HepG2 (cell line): Measurements from ENCODE around the gene ITGB3. TPM values are rescaled to one million over a fixed set of nuclear protein-coding genes. Genes with fewer than 3 reads are reported as not detected.

Experiments
- ATAC-seq: fragments of 200-7000 bp; cut with Tn5 transposase; 3 replicates; pipeline ENCODE4 v1.9.1; 2020; ENCODE audit warnings: mild to moderate bottlenecking, moderate library complexity
- BruUV-seq: library from RNA; stranded (reverse); fragments of 400-500 nt; replicated peaks from 2 replicates; lab custom pipeline; 2021; lab: Mats Ljungman, UMichigan
- CTCF ChIA-PET: fragments of 300-600 bp; formaldehyde crosslinking; extraction: SDS; loops from one replicate; lab custom pipeline; 2021; ENCODE audit warnings: low total read pairs, inconsistent platforms, low intra/inter-chr PET ratio; lab: Yijun Ruan, JAX
- POLR2A ChIA-PET: fragments of 350-600 bp; sonication (Branson Sonifier 250); formaldehyde crosslinking; loops from one replicate; lab custom pipeline; 2020; ENCODE audit warnings: antibody characterized with exemption, inconsistent platforms; lab: Yijun Ruan, JAX
- DNase-seq: peaks from one replicate; pipeline ENCODE4 v3.0.0-alpha.2; 2015; ENCODE audit warnings: low spot score
- FAIRE-seq: peaks from 3 replicates; lab custom pipeline; 2011; peaks lifted over from hg19 to GRCh38; lab: Jason Lieb, UNC
- H2AFZ ChIP-seq: one replicate; pipeline ENCODE4 v1.6.1; 2011; ENCODE audit warnings: low read length, inconsistent platforms
- H3K27ac ChIP-seq: fragments of 300-600 bp; 3 replicates; pipeline ENCODE4 v1.8.0; 2011; ENCODE audit warnings: mixed run types, mild to moderate bottlenecking, mixed read lengths, low read length, inconsistent platforms; ENCODE audit not compliant: insufficient read depth; ENCODE audit errors: extremely low read length
- H3K27me3 ChIP-seq, 2 experiments: fragments of 200-600 bp in 1 of 2; 2 replicates in 1 of 2; 3 replicates in 1 of 2; pipeline versions ENCODE4 v1.6.0 to v1.8.0; 2011; ENCODE audit warnings: low read length in 2 of 2, mild to moderate bottlenecking in 2 of 2, moderate library complexity in 2 of 2, inconsistent platforms in 1 of 2; ENCODE audit not compliant: insufficient read depth in 2 of 2, control insufficient read depth in 1 of 2
- H3K36me3 ChIP-seq, 2 experiments: fragments of 200-600 bp in 1 of 2; replicated peaks in 1 of 2; 2 replicates in 1 of 2; 3 replicates in 1 of 2; pipeline versions ENCODE4 v1.5.1 to v1.8.0; 2011; ENCODE audit warnings: low read length in 2 of 2, inconsistent platforms in 1 of 2; ENCODE audit not compliant: insufficient read depth in 2 of 2, control insufficient read depth in 1 of 2
- H3K4me1 ChIP-seq: 2 replicates; pipeline ENCODE4 v1.5.1; 2012; ENCODE audit warnings: low read length, inconsistent platforms; ENCODE audit not compliant: insufficient read depth
- H3K4me2 ChIP-seq: 2 replicates; pipeline ENCODE4 v1.6.0; 2011; ENCODE audit warnings: low read depth, low read length, inconsistent platforms
- H3K4me3 ChIP-seq, 3 experiments: fragments of 200-600 bp in 1 of 3; sonication (generic), shearing (Covaris generic) in 1 of 3; replicated peaks in 1 of 3; 2 replicates each; pipeline ENCODE4 v1.5.1; 2011 to 2016; ENCODE audit warnings: low read length in 3 of 3, inconsistent platforms in 2 of 3, low read depth in 2 of 3, mild to moderate bottlenecking in 2 of 3, control low read depth in 1 of 3, mixed read lengths in 1 of 3; ENCODE audit not compliant: insufficient read depth in 1 of 3
- H3K79me2 ChIP-seq: one replicate; pipeline ENCODE4 v1.6.1; 2011; ENCODE audit warnings: low read length, inconsistent platforms; ENCODE audit not compliant: insufficient read depth
- H3K9ac ChIP-seq: 2 replicates; pipeline ENCODE4 v1.6.0; 2011; ENCODE audit warnings: mild to moderate bottlenecking, low read depth, low read length, inconsistent platforms; ENCODE audit not compliant: insufficient read depth
- H3K9me3 ChIP-seq: 2 replicates; pipeline ENCODE4 v1.5.1; 2012; ENCODE audit warnings: mild to moderate bottlenecking, low read length
- H4K20me1 ChIP-seq: 2 replicates; pipeline ENCODE4 v1.6.0; 2011; ENCODE audit warnings: inconsistent platforms, mild to moderate bottlenecking, low read length, moderate library complexity; ENCODE audit not compliant: insufficient read depth
- AGO1 ChIP-seq: fragments of 200-400 bp; formaldehyde crosslinking; IDR thresholded peaks from 2 replicates; pipeline ENCODE4 v1.6.1; 2017; ENCODE audit warnings: mild to moderate bottlenecking, low read depth, low read length, moderate library complexity; ENCODE audit not compliant: poor library complexity, severe bottlenecking
- CENPBD1 ChIP-seq: sonication (generic); formaldehyde crosslinking; IDR thresholded peaks from 2 replicates; pipeline ENCODE4 v1.8.0; 2022; ENCODE audit warnings: missing genetic modification reagents, low read depth, mild to moderate bottlenecking, borderline replicate concordance
- EZH2 ChIP-seq: conservative IDR thresholded peaks from 2 replicates; pipeline ENCODE4 v1.6.1; 2012; ENCODE audit warnings: mild to moderate bottlenecking, low read depth, low read length, moderate library complexity
- HNF4A ChIP-seq: sonication (generic); formaldehyde crosslinking; IDR thresholded peaks from 2 replicates; pipeline ENCODE4 v1.4.0; 2020; ENCODE audit warnings: missing genetic modification reagents
- HNRNPL ChIP-seq: fragments of 200-400 bp; formaldehyde crosslinking; IDR thresholded peaks from 2 replicates; pipeline ENCODE4 v1.6.1; 2017; ENCODE audit warnings: mild to moderate bottlenecking, low read depth, low read length
- KLF11 ChIP-seq: IDR thresholded peaks from 2 replicates; pipeline ENCODE4 v1.6.1; 2016; ENCODE audit warnings: missing compliant biosample characterization
- POLR2AphosphoS2 ChIP-seq: IDR thresholded peaks from 2 replicates; pipeline ENCODE4 v1.6.1; 2011; ENCODE audit warnings: low read depth, low read length, improper control_type of control experiment
- RAD21 ChIP-seq: fragments of 450-650 bp; formaldehyde crosslinking; IDR thresholded peaks from 2 replicates; pipeline ENCODE4 v1.5.0; 2020; ENCODE audit warnings: mild to moderate bottlenecking
- RXRA ChIP-seq: sonication (generic); formaldehyde crosslinking; IDR thresholded peaks from 2 replicates; pipeline ENCODE4 v1.5.1; 2020; ENCODE audit warnings: missing genetic modification reagents
- SRSF4 ChIP-seq: fragments of 200-400 bp; formaldehyde crosslinking; IDR thresholded peaks from one replicate; pipeline ENCODE4 v1.6.1; 2018; ENCODE audit warnings: mild to moderate bottlenecking, low read depth, low read length, moderate library complexity; ENCODE audit not compliant: poor library complexity, severe bottlenecking
- ZBTB43 ChIP-seq: sonication (generic); formaldehyde crosslinking; conservative IDR thresholded peaks from 2 replicates; pipeline ENCODE4 v1.4.0; 2020; ENCODE audit warnings: missing genetic modification reagents
- ZNF17 ChIP-seq: sonication (generic); formaldehyde crosslinking; IDR thresholded peaks from 2 replicates; pipeline ENCODE4 v1.5.0; 2020; ENCODE audit warnings: mild to moderate bottlenecking, missing genetic modification reagents
- ZNF224 ChIP-seq: sonication (generic); formaldehyde crosslinking; IDR thresholded peaks from 2 replicates; pipeline ENCODE4 v1.5.0; 2020; ENCODE audit warnings: mild to moderate bottlenecking, missing genetic modification reagents
- ZNF558 ChIP-seq: sonication (generic); formaldehyde crosslinking; IDR thresholded peaks from 2 replicates; pipeline ENCODE4 v1.9.0; 2022; ENCODE audit warnings: mild to moderate bottlenecking, missing genetic modification reagents, borderline replicate concordance
- ZNF569 ChIP-seq: sonication (generic); formaldehyde crosslinking; IDR thresholded peaks from 2 replicates; pipeline ENCODE4 v1.5.0; 2020; ENCODE audit warnings: mild to moderate bottlenecking, missing genetic modification reagents, moderate library complexity, borderline replicate concordance
- ZSCAN31 ChIP-seq: sonication (generic); formaldehyde crosslinking; IDR thresholded peaks from 2 replicates; pipeline ENCODE4 v1.5.0; 2020; ENCODE audit warnings: low read depth, mild to moderate bottlenecking, missing genetic modification reagents
- WGBS: methylation state at CpG from one replicate; pipeline ENCODE4 v1.1.6; 2017; ENCODE audit warnings: low lambda C conversion rate; 5-methylcytosine and 5-hydroxymethylcytosine counted together
- in situ Hi-C: cut with HindIII; loops from 2 replicates; pipeline ENCODE4 v1.10.0; 2017; ENCODE audit warnings: low pct_unique_long_range_greater_than_20kb; ENCODE audit not compliant: extremely low pct_ligation_motif_present
- intact Hi-C: fragments of 100-400 bp; cut with micrococcal nuclease; formaldehyde crosslinking; loops from one replicate; pipeline ENCODE4 v1.10.0; 2022; ENCODE audit not compliant: unreplicated experiment
- polyA plus RNA-seq, 8 experiments: library from polyadenylated mRNA; depleted of rRNA in 3 of 8; stranded (reverse) in 7 of 8; unstranded in 1 of 8; fragments of >200 nt; fragmentation: Illumina TruSeq in 4 of 8; extraction: Trizol in 4 of 8; gene quantifications; 2 replicates each; pipeline versions ENCODE4 v1.2.1 to v1.2.3, GENCODE V29; 2011 to 2016; ENCODE audit warnings: low read depth in 4 of 8, missing spikeins in 1 of 8, mixed read lengths in 1 of 8; ENCODE audit not compliant: insufficient read depth in 1 of 8
- total RNA-seq, 5 experiments: library from RNA; depleted of rRNA; stranded (reverse); fragments of >200 nt; fragmentation: Illumina TruSeq; extraction: Trizol; gene quantifications; 2 replicates each; pipeline ENCODE4 v1.2.3, GENCODE V29; 2016; ENCODE audit warnings: low read depth in 1 of 5
- TF ChIP-seq, protein P1 (sequence below): sonication (generic); formaldehyde crosslinking; IDR thresholded peaks from 2 replicates; pipeline ENCODE4 v1.8.1; 2023; ENCODE audit warnings: mild to moderate bottlenecking, missing genetic modification reagents, borderline replicate concordance
- TF ChIP-seq, protein P2 (sequence below): sonication (generic); formaldehyde crosslinking; IDR thresholded peaks from 2 replicates; pipeline ENCODE4 v1.5.1; 2020; ENCODE audit warnings: missing genetic modification reagents, mild to moderate bottlenecking, borderline replicate concordance

ITGB3 gene
- total and polyA plus RNA-seq, 2 of the 13 experiments (the other 11 are each of a cell fraction or from before 2014, with no cell fraction given): 0.09 to 0.31 TPM

- no peak overlapping the region for H3K4me3 ChIP-seq
- H4K20me1 ChIP-seq: no peaks in the 10 kb centered on the region
- POLR2A ChIA-PET: no interaction called here
- ATAC-seq: no peak
- peaks cover 24% of the 10 kb centered on the region for H3K4me1 ChIP-seq
- no peak for DNase-seq
- CTCF ChIA-PET: no interaction called here
- no TSS peak for BruUV-seq
- intact Hi-C loops (loop anchor here (10.0 kb wide), 1 partner anchor 394 kb away; no protein-coding TSS in a partner anchor), in situ Hi-C loops (no loop called here)
- H3K4me2 ChIP-seq: no peak overlapping the region
- peaks cover 7 to 32% of the 10 kb centered on the region in 2 experiments; a peak in 3 of 5 replicates for H3K27me3 ChIP-seq
- WGBS: 69% methylated on average over 6 of the region's 6 CpGs
- no peak overlapping the region for H3K9ac ChIP-seq
- TF ChIP-seq, protein P1, sequence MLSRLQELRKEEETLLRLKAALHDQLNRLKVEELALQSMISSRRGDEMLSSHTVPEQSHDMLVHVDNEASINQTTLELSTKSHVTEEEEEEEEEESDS (CRISPR knock-in tag): no peak
- TF ChIP-seq ZNF17 (CRISPR knock-in tag): no peak
- no peak for TF ChIP-seq POLR2AphosphoS2
- TF ChIP-seq KLF11: no peak
- no peak for TF ChIP-seq HNRNPL
- no peak for TF ChIP-seq ZNF569 (CRISPR knock-in tag)
- no peak for TF ChIP-seq RAD21 (CRISPR knock-in tag)
- TF ChIP-seq, protein P2, sequence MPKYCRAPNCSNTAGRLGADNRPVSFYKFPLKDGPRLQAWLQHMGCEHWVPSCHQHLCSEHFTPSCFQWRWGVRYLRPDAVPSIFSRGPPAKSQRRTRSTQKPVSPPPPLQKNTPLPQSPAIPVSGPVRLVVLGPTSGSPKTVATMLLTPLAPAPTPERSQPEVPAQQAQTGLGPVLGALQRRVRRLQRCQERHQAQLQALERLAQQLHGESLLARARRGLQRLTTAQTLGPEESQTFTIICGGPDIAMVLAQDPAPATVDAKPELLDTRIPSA (CRISPR knock-in tag): no peak
- TF ChIP-seq, all 625 proteins: peak for 0
- no peak for FAIRE-seq
- no peaks in the 10 kb centered on the region for H3K79me2 ChIP-seq
- H2AFZ ChIP-seq: no peak overlapping the region
- H3K9me3 ChIP-seq: peaks cover 9% of the 10 kb centered on the region; the same call in 1 of the 2 replicates
- H3K36me3 ChIP-seq: no peaks in the 10 kb centered on the region
- H3K27ac ChIP-seq: no peak overlapping the region
Observed at GRCh38 chr17:47221154-47221553, 32.5 kb upstream of the ITGB3 start.

DNA sequence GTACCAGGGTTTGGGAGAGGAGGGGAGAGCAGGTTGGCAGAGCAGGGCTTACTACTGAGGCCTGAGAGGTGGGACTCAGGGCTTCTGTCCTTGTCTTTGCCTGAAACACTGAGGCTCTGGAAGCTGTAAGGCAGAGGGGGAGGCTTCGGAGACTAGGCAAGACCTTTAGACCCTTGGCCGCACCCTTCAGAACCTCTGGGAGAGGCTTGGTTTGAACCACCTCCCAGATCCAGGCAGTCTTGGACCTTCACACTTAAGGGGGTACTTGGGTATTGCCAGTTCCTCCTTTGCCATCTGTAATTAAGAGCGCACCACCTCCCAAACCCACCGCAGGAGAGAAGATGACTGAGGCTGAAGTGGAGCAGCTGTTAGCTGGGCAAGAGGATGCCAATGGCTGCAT lies 31.6 kb upstream of the ITGB3 start:
- Histone ChIP-seq H3K4me1 (peaks cover 24% of the 10 kb centered on the region), H2AFZ (no peak overlapping the region), H3K27me3 (peaks cover 7 to 32% of the 10 kb centered on the region in 2 experiments; a peak in 3 of 5 replicates), H3K27ac (no peak overlapping the region), H3K9ac (no peak overlapping the region), H3K4me3 (no peak overlapping the region), H3K4me2 (no peak overlapping the region), H3K9me3 (peaks cover 9% of the 10 kb centered on the region; the same call in 1 of the 2 replicates), H3K79me2 (no peaks in the 10 kb centered on the region), H4K20me1 (no peaks in the 10 kb centered on the region), H3K36me3 (no peaks in the 10 kb centered on the region)
- DNase-seq (no peak), FAIRE-seq (no peak), ATAC-seq (no peak)
- WGBS: 50% methylated on average over 4 of the region's 4 CpGs
- ChIA-PET CTCF (no interaction called here), POLR2A (no interaction called here)
- in situ Hi-C loops (no loop called here), intact Hi-C loops (loop anchor here (10.0 kb wide), 1 partner anchor 393 kb away; no protein-coding TSS in a partner anchor)
- BruUV-seq: no TSS peak
- TF ChIP-seq RXRA (CRISPR knock-in tag) (no peak), ZSCAN31 (CRISPR knock-in tag) (no peak), HNF4A (CRISPR knock-in tag) (no peak), ZNF558 (CRISPR knock-in tag) (no peak), CENPBD1 (CRISPR knock-in tag) (no peak), ZBTB43 (CRISPR knock-in tag) (no peak), AGO1 (no peak), ZNF224 (CRISPR knock-in tag) (no peak), SRSF4 (no peak), EZH2 (no peak)
